ENCODE results near the gene IRS1.
"Not testable (repeated sequence)": the region's sequence is repeated elsewhere in the genome, so short reads cannot be mapped to it uniquely, and the experiment has no call there.

The IRS1 gene

GRCh38 chr2:226799211-226799975, at the start of gene IRS1:
Gene IRS1, minus strand, starts transcription at chr2:226799820. Its CDS starts 1,082 bp downstream, at chr2:226798738.
- DNase-seq (ENCODE audit: low read depth in 2 of 2) = peak in 1 of 2 donors; percentile 27

- no peak for DNase-seq (ENCODE audit: low read depth in 2 of 2)
These were observed 49.7 kb upstream of the IRS1 start for GRCh38 chr2:226849349-226849748.

- DNase-seq (ENCODE audit: low read depth in 2 of 2) = no peak
These were observed 47.9 kb upstream of the IRS1 start for GRCh38 chr2:226847511-226847910.

- DNase-seq (ENCODE audit: low read depth in 2 of 2) = no peak
These were observed 47.5 kb upstream of the IRS1 start for GRCh38 chr2:226847090-226847489.

GRCh38 chr2:226845386-226846116, 45.9 kb upstream of the IRS1 start:
- DNase-seq (ENCODE audit: low read depth in 2 of 2) = no peak

GRCh38 chr2:226843001-226843400, 43.4 kb upstream of the IRS1 start:
- not testable (repeated sequence) for DNase-seq (ENCODE audit: low read depth in 2 of 2)

- no peak for DNase-seq (ENCODE audit: low read depth in 2 of 2)
These were observed 40.3 kb upstream of the IRS1 start for GRCh38 chr2:226839951-226840350.

GRCh38 chr2:226839161-226839560, 39.5 kb upstream of the IRS1 start:
- DNase-seq (ENCODE audit: low read depth in 2 of 2) = no peak

- no peak for DNase-seq (ENCODE audit: low read depth in 2 of 2)
These were observed 39.1 kb upstream of the IRS1 start for GRCh38 chr2:226838722-226839121.

GRCh38 chr2:226837787-226838603, 38.4 kb upstream of the IRS1 start:
- DNase-seq (ENCODE audit: low read depth in 2 of 2) = no peak

- no peak for DNase-seq (ENCODE audit: low read depth in 2 of 2)
These were observed 37.7 kb upstream of the IRS1 start for GRCh38 chr2:226837334-226837733.

GRCh38 chr2:226836548-226836885, 36.9 kb upstream of the IRS1 start:
- DNase-seq (ENCODE audit: low read depth in 2 of 2) = no peak

- peak; percentile 85 for DNase-seq (ENCODE audit: low read depth in 2 of 2)
These were observed 36.4 kb upstream of the IRS1 start, which contains the start of gene RHBDD1 for GRCh38 chr2:226835796-226836547. Gene RHBDD1, plus strand, starts transcription at chr2:226836054. Its CDS starts 28,640 bp downstream, at chr2:226864694.

GRCh38 chr2:226835420-226835795, 35.8 kb upstream of the IRS1 start:
- DNase-seq (ENCODE audit: low read depth in 2 of 2) = no peak

- not testable (repeated sequence) for DNase-seq (ENCODE audit: low read depth in 2 of 2)
These were observed 35.3 kb upstream of the IRS1 start for GRCh38 chr2:226834880-226835279.

GRCh38 chr2:226832061-226832460, 32.4 kb upstream of the IRS1 start:
- no peak for DNase-seq (ENCODE audit: low read depth in 2 of 2)

- no peak for DNase-seq (ENCODE audit: low read depth in 2 of 2)
These were observed 31.6 kb upstream of the IRS1 start for GRCh38 chr2:226831266-226831665.

- DNase-seq (ENCODE audit: low read depth in 2 of 2) = no peak
These were observed 30.4 kb upstream of the IRS1 start for GRCh38 chr2:226829721-226830631.

- DNase-seq (ENCODE audit: low read depth in 2 of 2) = no peak
These were observed 28.6 kb upstream of the IRS1 start for GRCh38 chr2:226828191-226828590.

GRCh38 chr2:226825056-226825455, 25.4 kb upstream of the IRS1 start:
- no peak for DNase-seq (ENCODE audit: low read depth in 2 of 2)

- no peak for DNase-seq (ENCODE audit: low read depth in 2 of 2)
These were observed 19.3 kb upstream of the IRS1 start for GRCh38 chr2:226818930-226819329.
